Activated CD4-positive, CD25-positive, alpha-beta regulatory T cell treated with anti-CD3 and anti-CD28 coated beads, Interleukin-2, amount 50 U/mL, for 16 hours (primary cell): Measurements from ENCODE around the gene SLC13A3.

Experiments used
- DNase-seq: peaks from one replicate; pipeline ENCODE4 v3.0.0-alpha.2; 2020; ENCODE audit warnings: low read depth, low spot score

The SLC13A3 gene

GRCh38 chr20:46605978-46606816 is 45.1 kb downstream of the SLC13A3 start:
- DNase-seq: no peak

- DNase-seq: no peak
Observed at GRCh38 chr20:46605181-46605580, 46.1 kb downstream of the SLC13A3 start.

GRCh38 chr20:46604551-46605133 is 46.6 kb downstream of the SLC13A3 start:
- DNase-seq: no peak

- no peak for DNase-seq
Observed at GRCh38 chr20:46602429-46602828, 48.8 kb downstream of the SLC13A3 start.

- DNase-seq: no peak
Observed at GRCh38 chr20:46601603-46602122, 49.6 kb downstream of the SLC13A3 start.

- no peak for DNase-seq
Observed at GRCh38 chr20:46600286-46600752, 50.9 kb downstream of the SLC13A3 start.

- no peak for DNase-seq
Observed at GRCh38 chr20:46599227-46599987, 51.9 kb downstream of the SLC13A3 start.

- no peak for DNase-seq
Observed at GRCh38 chr20:46595933-46596332, 55.3 kb downstream of the SLC13A3 start.

- no peak for DNase-seq
Observed at GRCh38 chr20:46594725-46595124, 56.5 kb downstream of the SLC13A3 start.

- no peak for DNase-seq
Observed at GRCh38 chr20:46592580-46593362, 58.5 kb downstream of the SLC13A3 start.

- DNase-seq: no peak
Observed at GRCh38 chr20:46590443-46590842, 60.8 kb downstream of the SLC13A3 start.

- no peak for DNase-seq
Observed at GRCh38 chr20:46588532-46589511, 62.4 kb downstream of the SLC13A3 start.

GRCh38 chr20:46587986-46588385 is 63.3 kb downstream of the SLC13A3 start:
- no peak for DNase-seq

- no peak for DNase-seq
Observed at GRCh38 chr20:46586724-46587123, 64.5 kb downstream of the SLC13A3 start.

- DNase-seq: no peak
Observed at GRCh38 chr20:46584508-46584907, 66.8 kb downstream of the SLC13A3 start.

GRCh38 chr20:46583411-46584214 is 67.6 kb downstream of the SLC13A3 start:
- no peak for DNase-seq

- DNase-seq: no peak
Observed at GRCh38 chr20:46582648-46583047, 68.6 kb downstream of the SLC13A3 start.

GRCh38 chr20:46581391-46581790 is 69.9 kb downstream of the SLC13A3 start:
- DNase-seq: no peak

GRCh38 chr20:46580613-46581205 is 70.5 kb downstream of the SLC13A3 start:
- no peak for DNase-seq
